Umbilical cord (tissue), 2 donors: ENCODE results near the gene FAM89A. TPM values are rescaled to one million over a fixed set of nuclear protein-coding genes. Genes with fewer than 3 reads are reported as not detected.
"Not testable (repeated sequence)": the region's sequence is repeated elsewhere in the genome, so short reads cannot be mapped to it uniquely, and the experiment has no call there.

Experiments
- DNase-seq: peaks from one replicate; pipeline ENCODE4 v3.0.0-alpha.2; 2015; ENCODE audit warnings: low spot score
- total RNA-seq: library from RNA; depleted of rRNA; stranded (reverse); fragments of >200 nt; gene quantifications from one replicate; pipeline ENCODE4 v1.2.3, GENCODE V29; 2014; ENCODE audit warnings: low replicate concordance; ENCODE audit not compliant: insufficient read depth

FAM89A gene
- total RNA-seq, 1 donor from 2014 or later = 23.4 TPM

- no peak for DNase-seq
Observed at GRCh38 chr1:231035799-231036198, 4.3 kb downstream of the FAM89A start.

- DNase-seq = no peak
Observed at GRCh38 chr1:231032963-231033362, 7.1 kb downstream of the FAM89A start.

- DNase-seq = no peak
Observed at GRCh38 chr1:231029841-231030240, 10.2 kb downstream of the FAM89A start.

- not testable (repeated sequence) for DNase-seq
Observed at GRCh38 chr1:231029247-231029646, 10.8 kb downstream of the FAM89A start.

GRCh38 chr1:231028682-231029081 lies 11.4 kb downstream of the FAM89A start:
- no peak for DNase-seq

- DNase-seq = no peak
Observed at GRCh38 chr1:231027971-231028370, 12.1 kb downstream of the FAM89A start.

GRCh38 chr1:231027136-231027925 lies 12.7 kb downstream of the FAM89A start:
- DNase-seq = no peak

GRCh38 chr1:231026576-231026975 lies 13.5 kb downstream of the FAM89A start:
- no peak for DNase-seq

GRCh38 chr1:231023150-231023549 lies 16.9 kb downstream of the FAM89A start:
- DNase-seq = no peak

- DNase-seq = not testable (repeated sequence)
Observed at GRCh38 chr1:231022543-231022942, 17.5 kb downstream of the FAM89A start.

- DNase-seq = no peak
Observed at GRCh38 chr1:231021540-231022031, 18.5 kb downstream of the FAM89A start.

- DNase-seq = no peak
Observed at GRCh38 chr1:231020816-231021215, 19.2 kb downstream of the FAM89A start.

- DNase-seq = no peak
Observed at GRCh38 chr1:231020139-231020601, 19.9 kb downstream of the FAM89A start.

GRCh38 chr1:231019711-231020110 lies 20.3 kb downstream of the FAM89A start:
- DNase-seq = no peak

- peak; percentile 28 for DNase-seq
Observed at GRCh38 chr1:231016966-231017365, 23.1 kb downstream of the FAM89A start.

GRCh38 chr1:231016234-231016633 lies 23.8 kb downstream of the FAM89A start:
- DNase-seq = no peak

- no peak for DNase-seq
Observed at GRCh38 chr1:231013391-231014015, 26.6 kb downstream of the FAM89A start.

GRCh38 chr1:231011963-231012362 lies 28.1 kb downstream of the FAM89A start:
- DNase-seq = no peak

- DNase-seq = no peak
Observed at GRCh38 chr1:231011360-231011759, 28.7 kb downstream of the FAM89A start.

GRCh38 chr1:231007535-231007934 lies 32.5 kb downstream of the FAM89A start:
- not testable (repeated sequence) for DNase-seq

- no peak for DNase-seq
Observed at GRCh38 chr1:231001892-231002291, 38.2 kb downstream of the FAM89A start.

- DNase-seq = no peak
Observed at GRCh38 chr1:231000639-231001038, 39.4 kb downstream of the FAM89A start.

GRCh38 chr1:231000201-231000600 lies 39.9 kb downstream of the FAM89A start:
- DNase-seq = no peak
